ENCODE measurements around the gene PRRC2A.

DNA sequence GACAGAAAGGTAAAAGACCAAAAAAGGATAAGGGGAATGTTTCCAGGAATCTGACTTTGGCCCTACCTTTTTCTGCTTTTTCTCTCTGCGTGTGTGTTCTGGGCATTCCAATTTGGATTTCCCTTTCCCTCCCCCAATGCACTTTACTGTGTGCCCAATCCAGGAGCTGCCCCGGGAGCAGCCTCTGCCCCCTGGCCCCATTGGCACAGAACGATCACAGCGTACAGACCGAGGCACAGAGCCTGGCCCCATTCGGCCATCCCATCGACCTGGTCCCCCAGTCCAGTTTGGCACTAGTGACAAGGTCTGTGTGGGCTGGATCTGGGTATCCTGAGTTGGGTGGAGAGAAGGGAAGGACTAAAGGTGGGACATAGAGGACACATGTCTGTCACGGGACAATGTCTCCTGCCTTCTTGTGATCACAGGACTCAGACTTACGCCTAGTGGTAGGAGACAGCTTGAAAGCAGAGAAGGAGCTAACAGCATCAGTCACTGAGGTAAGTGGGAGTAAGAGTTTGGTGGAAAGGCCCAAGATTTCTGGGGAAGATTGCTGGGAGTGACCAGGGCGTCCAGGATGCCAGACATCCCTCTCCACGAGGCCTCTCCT is 14.6 kb downstream of the PRRC2A start:
- TF ChIP-seq CTCF (IDR thresholded peaks at IDR 0.05 in 8 of 11, conservative IDR thresholded peaks at IDR 0.05 in 3 of 11) (no peak), POLR2A (IDR thresholded peaks at IDR 0.05) (no peak)
